K562 (cell line): ENCODE data around the gene MTA1. TPM values are rescaled to one million over a fixed set of nuclear protein-coding genes. Genes with fewer than 3 reads are reported as not detected.

ENCODE experiments used
- ATF3 ChIP-seq, 2 experiments: fragments of 450-650 bp in 1 of 2; sonication (generic) in 1 of 2; formaldehyde crosslinking in 1 of 2; IDR thresholded peaks in 1 of 2; conservative IDR thresholded peaks in 1 of 2; 2 replicates each; pipeline versions ENCODE4 v1.6.1 to v1.8.1; 2016 to 2023; ENCODE audit warnings: mild to moderate bottlenecking in 2 of 2, moderate library complexity in 2 of 2, inconsistent platforms in 1 of 2, missing genetic modification reagents in 1 of 2
- FOXA1 ChIP-seq: fragments of 450-650 bp; IDR thresholded peaks from 2 replicates; pipeline ENCODE4 v1.6.1; 2016; ENCODE audit warnings: mild to moderate bottlenecking, borderline replicate concordance
- JUN ChIP-seq, 2 experiments: sonication (generic) in 1 of 2; formaldehyde crosslinking in 1 of 2; IDR thresholded peaks; 2 replicates each; pipeline versions ENCODE4 v1.6.1 to v1.8.0; 2012 to 2022; ENCODE audit warnings: borderline replicate concordance in 2 of 2, mild to moderate bottlenecking in 2 of 2, improper control_type of control experiment in 1 of 2, low read depth in 1 of 2, low read length in 1 of 2, missing genetic modification reagents in 1 of 2
- KLF10 ChIP-seq: fragments of 250-450 bp; sonication (Bioruptor Pico); IDR thresholded peaks from 2 replicates; pipeline ENCODE4 v1.6.1; 2021; ENCODE audit warnings: matching md5 sums
- NCOA4 ChIP-seq: fragments of 450-650 bp; IDR thresholded peaks from 2 replicates; pipeline ENCODE4 v1.6.1; 2018; ENCODE audit warnings: mild to moderate bottlenecking; ENCODE audit not compliant: partially characterized antibody
- POLR2H ChIP-seq: IDR thresholded peaks from 2 replicates; pipeline ENCODE4 v1.6.1; 2016; ENCODE audit warnings: missing genetic modification characterization, low read depth, mild to moderate bottlenecking, control low read depth, missing compliant biosample characterization, moderate library complexity
- TRIM24 ChIP-seq, 2 experiments: fragments of 450-650 bp; IDR thresholded peaks; 2 replicates each; pipeline ENCODE4 v1.6.1; 2016
- polyA plus RNA-seq, 8 experiments: library from polyadenylated mRNA; depleted of rRNA in 4 of 8; stranded (reverse) in 5 of 8; unstranded in 3 of 8; fragments of >200 nt; fragmentation: Nextera tagmentation in 2 of 8; fragmentation: Illumina TruSeq in 1 of 8; extraction: Ambion mirVana in 2 of 8; extraction: Trizol in 1 of 8; gene quantifications; 2 replicates each; pipeline versions ENCODE4 v1.2.1 to v1.2.3, GENCODE V29; 2011 to 2014; ENCODE audit warnings: inconsistent platforms in 1 of 8, missing spikeins in 1 of 8
- total RNA-seq, 7 experiments: library from RNA; depleted of rRNA in 6 of 7; stranded (reverse); fragments of >200 nt in 6 of 7; fragmentation: Illumina TruSeq in 2 of 7; extraction: Trizol in 2 of 7; gene quantifications; 2 replicates each; pipeline versions ENCODE4 v1.2.1 to v1.2.3, GENCODE V29; 2011 to 2021; ENCODE audit warnings: low replicate concordance in 1 of 7
- TF ChIP-seq, protein P1 (sequence below): fragments of 450-650 bp; conservative IDR thresholded peaks from 2 replicates; pipeline ENCODE4 v1.6.1; 2016; ENCODE audit warnings: missing genetic modification characterization, low read depth, mild to moderate bottlenecking, control low read depth, missing compliant biosample characterization
- TF ChIP-seq, protein P2 (sequence below): sonication (generic); formaldehyde crosslinking; IDR thresholded peaks from 2 replicates; pipeline ENCODE4 v1.9.0; 2022; ENCODE audit warnings: mild to moderate bottlenecking, missing genetic modification reagents

MTA1 gene
- total and polyA plus RNA-seq, 9 of the 15 experiments (the other 6 are each of a cell fraction or from before 2014, with no cell fraction given) = 0.13 to 118 (median 32.3) TPM

DNA sequence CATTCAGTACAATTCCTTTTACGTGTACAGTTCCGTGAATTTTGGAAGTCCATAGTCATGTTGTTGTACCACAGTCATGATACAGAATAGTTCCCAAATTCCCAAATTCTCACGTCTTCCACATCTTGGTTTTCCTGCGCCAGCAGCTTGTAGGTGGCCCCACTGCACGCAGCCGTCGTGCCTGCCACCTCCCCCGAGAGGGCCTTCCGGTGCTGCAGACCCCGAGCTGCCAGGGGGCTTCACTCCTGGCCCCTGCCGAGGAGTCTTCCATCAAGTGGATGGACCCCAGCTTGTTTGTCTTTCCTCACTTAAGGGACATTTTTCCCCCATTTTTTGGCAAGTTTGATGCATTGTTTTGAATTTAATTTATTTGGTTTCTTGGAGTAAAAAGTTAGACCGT, 16.8 kb downstream of the MTA1 start (continued):
- TF ChIP-seq KLF10 (CRISPR knock-in tag) (no peak), POLR2H (tag) (no peak), ATF3 (IDR thresholded peaks at IDR 0.05) (no peak), ATF3 (CRISPR knock-in tag; conservative IDR thresholded peaks at IDR 0.05) (no peak), NCOA4 (no peak), JUN (IDR thresholded peaks at IDR 0.05; ENCODE audit: borderline replicate concordance, low read depth, low read length) (no peak), JUN (CRISPR knock-in tag; IDR thresholded peaks at IDR 0.05; ENCODE audit: borderline replicate concordance) (no peak), TRIM24 (IDR thresholded peaks at IDR 0.05) (no peak), FOXA1 (no peak)
- TF ChIP-seq, protein P1, sequence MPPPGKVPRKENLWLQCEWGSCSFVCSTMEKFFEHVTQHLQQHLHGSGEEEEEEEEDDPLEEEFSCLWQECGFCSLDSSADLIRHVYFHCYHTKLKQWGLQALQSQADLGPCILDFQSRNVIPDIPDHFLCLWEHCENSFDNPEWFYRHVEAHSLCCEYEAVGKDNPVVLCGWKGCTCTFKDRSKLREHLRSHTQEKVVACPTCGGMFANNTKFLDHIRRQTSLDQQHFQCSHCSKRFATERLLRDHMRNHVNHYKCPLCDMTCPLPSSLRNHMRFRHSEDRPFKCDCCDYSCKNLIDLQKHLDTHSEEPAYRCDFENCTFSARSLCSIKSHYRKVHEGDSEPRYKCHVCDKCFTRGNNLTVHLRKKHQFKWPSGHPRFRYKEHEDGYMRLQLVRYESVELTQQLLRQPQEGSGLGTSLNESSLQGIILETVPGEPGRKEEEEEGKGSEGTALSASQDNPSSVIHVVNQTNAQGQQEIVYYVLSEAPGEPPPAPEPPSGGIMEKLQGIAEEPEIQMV = no peak
- TF ChIP-seq, protein P2, sequence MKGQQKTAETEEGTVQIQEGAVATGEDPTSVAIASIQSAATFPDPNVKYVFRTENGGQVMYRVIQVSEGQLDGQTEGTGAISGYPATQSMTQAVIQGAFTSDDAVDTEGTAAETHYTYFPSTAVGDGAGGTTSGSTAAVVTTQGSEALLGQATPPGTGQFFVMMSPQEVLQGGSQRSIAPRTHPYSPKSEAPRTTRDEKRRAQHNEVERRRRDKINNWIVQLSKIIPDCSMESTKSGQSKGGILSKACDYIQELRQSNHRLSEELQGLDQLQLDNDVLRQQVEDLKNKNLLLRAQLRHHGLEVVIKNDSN (CRISPR knock-in tag) = no peak
